Uterus (tissue), 4 donors: ENCODE measurements around the gene THSD7B. TPM values are rescaled to one million over a fixed set of nuclear protein-coding genes. Genes with fewer than 3 reads are reported as not detected.

Source experiments
- DNase-seq, 2 donors: peaks; one replicate each; pipeline ENCODE4 v3.0.0-alpha.2; 2019 to 2020
- H3K27ac ChIP-seq, 2 donors: fragments of 200-600 bp; sonication (generic); 1 replicate in 1 of 2; 2 replicates in 1 of 2; pipeline ENCODE4 v1.5.1; 2016 to 2018
- H3K27me3 ChIP-seq, 2 donors: fragments of 200-600 bp; sonication (generic); one replicate each; pipeline ENCODE4 v1.5.1; 2018 to 2019; ENCODE audit warnings: control low read depth in 1 of 2
- H3K36me3 ChIP-seq, 2 donors: fragments of 200-600 bp; sonication (generic); one replicate each; pipeline ENCODE4 v1.5.1; 2019; ENCODE audit warnings: control low read depth in 1 of 2
- H3K4me1 ChIP-seq, 2 donors: fragments of 200-600 bp; sonication (generic); one replicate each; pipeline ENCODE4 v1.5.1; 2018 to 2019; ENCODE audit warnings: control low read depth in 1 of 2
- H3K4me3 ChIP-seq, 2 donors: fragments of 200-600 bp; sonication (generic); 1 replicate in 1 of 2; 2 replicates in 1 of 2; pipeline ENCODE4 v1.5.1; 2018 to 2019; ENCODE audit warnings: mild to moderate bottlenecking in 1 of 2
- H3K9me3 ChIP-seq, 2 donors: fragments of 200-600 bp; sonication (generic); one replicate each; pipeline ENCODE4 v1.5.1; 2019; ENCODE audit warnings: control low read depth in 1 of 2
- CTCF ChIP-seq, 4 experiments: fragments of 200-600 bp in 2 of 4; fragments of 450-650 bp in 2 of 4; sonication (generic) in 2 of 4; IDR thresholded peaks; one replicate each; pipeline ENCODE4 v1.5.1; 2016 to 2019; ENCODE audit warnings: antibody characterized with exemption in 4 of 4, mild to moderate bottlenecking in 2 of 4, moderate library complexity in 1 of 4
- POLR2A ChIP-seq, 2 donors: fragments of 450-650 bp; IDR thresholded peaks; one replicate each; pipeline ENCODE4 v1.6.1; 2016; ENCODE audit warnings: antibody characterized with exemption in 2 of 2, mild to moderate bottlenecking in 1 of 2, moderate library complexity in 1 of 2
- intact Hi-C: fragments of 100-400 bp; cut with DNase I; formaldehyde crosslinking; loops from one replicate; pipeline ENCODE4 v1.15.1; 2023; ENCODE audit warnings: low total_unique reads
- total RNA-seq, 4 donors: library from RNA; depleted of rRNA in 3 of 4; stranded (reverse); fragments of >200 nt in 3 of 4; gene quantifications; one replicate each; pipeline versions ENCODE4 v1.1.0 to v1.2.4, GENCODE V29; 2014 to 2023
- donor health status: DM: yes; HTN: yes; CAD: no.

The THSD7B gene
- total RNA-seq, 4 donors from 2014 or later, result 0.26 to 9.6 (median 0.67) TPM; not detected in 1

- H3K9me3 ChIP-seq, result no peaks in the 10 kb centered on the region
- intact Hi-C loops, result no loop called here
Measured at GRCh38 chr2:137220438-137220993, 455.2 kb downstream of the THSD7B start.

GRCh38 chr2:137221797-137222492 lies 456.6 kb downstream of the THSD7B start:
- Histone ChIP-seq H3K4me1 (no peaks in the 10 kb centered on the region), H3K36me3 (no peaks in the 10 kb centered on the region), H3K4me3 (no peak overlapping the region), H3K27ac (no peak overlapping the region), H3K27me3 (no peaks in the 10 kb centered on the region), H3K9me3 (no peaks in the 10 kb centered on the region)
- no peak for DNase-seq
- TF ChIP-seq CTCF (IDR thresholded peaks at IDR 0.05) (no peak), POLR2A (IDR thresholded peaks at IDR 0.05) (no peak)
- intact Hi-C loops, result no loop called here

More at GRCh38 chr2:137220438-137220993, 455.2 kb downstream of the THSD7B start:
- Histone ChIP-seq H3K4me1 (no peaks in the 10 kb centered on the region), H3K36me3 (no peaks in the 10 kb centered on the region), H3K27me3 (no peaks in the 10 kb centered on the region), H3K27ac (no peak overlapping the region), H3K4me3 (no peak overlapping the region)
- DNase-seq, result no peak
- TF ChIP-seq POLR2A (IDR thresholded peaks at IDR 0.05) (no peak), CTCF (IDR thresholded peaks at IDR 0.05) (no peak)

- intact Hi-C loops, result no loop called here
- no peak for DNase-seq
- H3K27ac ChIP-seq, result no peak overlapping the region
- no peaks in the 10 kb centered on the region for H3K27me3 ChIP-seq
- H3K9me3 ChIP-seq, result no peaks in the 10 kb centered on the region
- TF ChIP-seq POLR2A (IDR thresholded peaks at IDR 0.05) (no peak), CTCF (IDR thresholded peaks at IDR 0.05) (no peak)
- no peak overlapping the region for H3K4me3 ChIP-seq
- H3K4me1 ChIP-seq, result no peaks in the 10 kb centered on the region
- H3K36me3 ChIP-seq, result no peaks in the 10 kb centered on the region
Measured at GRCh38 chr2:137223722-137224121, 458.4 kb downstream of the THSD7B start.

GRCh38 chr2:137228566-137228965 lies 463.2 kb downstream of the THSD7B start:
- H3K27ac ChIP-seq, result no peak overlapping the region
- no peaks in the 10 kb centered on the region for H3K9me3 ChIP-seq
- no peaks in the 10 kb centered on the region for H3K4me1 ChIP-seq
- DNase-seq, result no peak
- H3K27me3 ChIP-seq, result no peaks in the 10 kb centered on the region
- TF ChIP-seq POLR2A (IDR thresholded peaks at IDR 0.05), result no peak
- no peak for TF ChIP-seq CTCF (IDR thresholded peaks at IDR 0.05)
- intact Hi-C loops, result no loop called here
- H3K36me3 ChIP-seq, result no peaks in the 10 kb centered on the region
- H3K4me3 ChIP-seq, result no peak overlapping the region

- Histone ChIP-seq H3K27ac (no peak overlapping the region), H3K9me3 (no peaks in the 10 kb centered on the region), H3K4me3 (no peak overlapping the region), H3K4me1 (no peaks in the 10 kb centered on the region), H3K27me3 (no peaks in the 10 kb centered on the region), H3K36me3 (no peaks in the 10 kb centered on the region)
- no peak for DNase-seq
- TF ChIP-seq CTCF (IDR thresholded peaks at IDR 0.05) (no peak), POLR2A (IDR thresholded peaks at IDR 0.05) (no peak)
- intact Hi-C loops, result no loop called here
Measured at GRCh38 chr2:137229834-137230233, 464.5 kb downstream of the THSD7B start.
